Stimulated activated CD8-positive, alpha-beta memory T cell treated with anti-CD3 and anti-CD28 coated beads, Interleukin-12 subunit alpha, Interleukin-12 subunit beta, amount 100 ng/mL, for 1 hour (primary cell): ENCODE data around the gene LRRC55.
"Not testable (repeated sequence)": the region's sequence is repeated elsewhere in the genome, so short reads cannot be mapped to it uniquely, and the experiment has no call there.

Experiments used
- DNase-seq: peaks from one replicate; pipeline ENCODE4 v3.0.0-alpha.2; 2020; ENCODE audit warnings: low read depth

LRRC55 gene

GRCh38 chr11:57161351-57161750 lies 20.4 kb upstream of the LRRC55 start:
- no peak for DNase-seq

GRCh38 chr11:57162179-57162898 lies 19.4 kb upstream of the LRRC55 start:
- DNase-seq = no peak

GRCh38 chr11:57163160-57163868 lies 18.4 kb upstream of the LRRC55 start:
- no peak for DNase-seq

- no peak for DNase-seq
These were observed 17.4 kb upstream of the LRRC55 start for GRCh38 chr11:57164317-57164716.

- no peak for DNase-seq
These were observed 14.5 kb upstream of the LRRC55 start for GRCh38 chr11:57167125-57167846.

GRCh38 chr11:57169732-57170313 lies 11.9 kb upstream of the LRRC55 start:
- DNase-seq = not testable (repeated sequence)

GRCh38 chr11:57172031-57172430 lies 9.7 kb upstream of the LRRC55 start:
- no peak for DNase-seq

GRCh38 chr11:57174656-57175055 lies 7.1 kb upstream of the LRRC55 start:
- no peak for DNase-seq

- DNase-seq = no peak
These were observed 6.3 kb upstream of the LRRC55 start for GRCh38 chr11:57175478-57175877.

- DNase-seq = no peak
These were observed 3.4 kb upstream of the LRRC55 start for GRCh38 chr11:57178334-57178733.

- no peak for DNase-seq
These were observed 2.1 kb upstream of the LRRC55 start for GRCh38 chr11:57179681-57180080.

GRCh38 chr11:57180081-57180561 lies 1.6 kb upstream of the LRRC55 start:
- DNase-seq = no peak

- DNase-seq = no peak
These were observed 789 bp upstream of the LRRC55 start for GRCh38 chr11:57180964-57181363.

- no peak for DNase-seq
These were observed 1.1 kb downstream of the LRRC55 start for GRCh38 chr11:57182896-57183295.

GRCh38 chr11:57190548-57190947 lies 8.8 kb downstream of the LRRC55 start:
- no peak for DNase-seq

- no peak for DNase-seq
These were observed 9.8 kb downstream of the LRRC55 start for GRCh38 chr11:57191311-57192219.

- DNase-seq = no peak
These were observed 10.6 kb downstream of the LRRC55 start for GRCh38 chr11:57192316-57192715.

GRCh38 chr11:57196596-57196995 lies 14.8 kb downstream of the LRRC55 start:
- DNase-seq = no peak

- no peak for DNase-seq
These were observed 16.0 kb downstream of the LRRC55 start for GRCh38 chr11:57197762-57198161.

- no peak for DNase-seq
These were observed 17.6 kb downstream of the LRRC55 start for GRCh38 chr11:57199330-57199729.

- DNase-seq = no peak
These were observed 19.2 kb downstream of the LRRC55 start for GRCh38 chr11:57200917-57201316.
